Measurements from ENCODE around the gene FCN1.
"Not testable (repeated sequence)": the region's sequence is repeated elsewhere in the genome, so short reads cannot be mapped to it uniquely, and the experiment has no call there.

Gene FCN1

DNA sequence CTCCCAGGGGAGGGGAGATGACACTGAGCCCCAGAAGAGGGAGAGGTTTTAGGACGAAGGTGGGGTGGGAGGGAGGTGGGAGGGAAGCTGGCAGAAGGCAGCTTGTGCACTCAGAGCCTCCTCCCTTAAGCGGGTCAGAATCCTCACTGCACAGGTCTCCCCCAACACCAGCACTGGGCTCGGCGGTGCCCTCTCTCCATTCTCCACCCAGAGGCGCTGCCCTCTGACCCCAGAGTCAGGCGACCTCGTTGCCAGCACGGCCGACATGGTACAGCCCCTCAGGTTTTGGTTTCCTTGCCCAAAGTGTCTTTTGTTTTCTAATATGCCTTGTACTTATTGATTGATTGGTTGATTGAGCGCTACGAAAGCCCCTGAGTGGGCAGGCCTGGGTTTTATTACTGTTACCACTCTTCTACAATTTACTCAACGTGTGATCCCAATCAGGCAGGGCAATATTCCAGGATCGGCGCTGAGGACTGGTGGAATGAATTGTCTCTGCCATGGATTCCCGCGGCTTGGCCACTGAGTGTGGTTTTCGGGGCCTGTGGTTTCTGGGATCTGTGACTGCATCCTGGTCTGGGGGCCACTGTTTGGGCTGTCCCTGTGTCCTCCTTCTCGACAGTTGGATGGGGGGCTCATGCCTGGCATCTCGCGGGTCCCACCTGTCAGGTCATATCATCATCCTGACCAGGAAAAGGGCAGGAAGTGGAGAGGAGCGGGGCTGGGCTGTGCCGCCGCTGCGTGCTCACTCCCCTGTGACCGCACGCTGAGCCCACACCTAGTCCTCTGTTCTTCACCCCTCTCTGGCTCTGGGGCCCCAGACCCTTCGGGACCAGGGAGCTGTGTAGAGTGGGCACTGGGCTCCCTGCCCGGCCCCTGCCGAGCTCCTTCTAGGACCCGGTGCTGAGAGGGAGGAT, 46.7 kb downstream of the FCN1 start:
- no peak for DNase-seq

DNA sequence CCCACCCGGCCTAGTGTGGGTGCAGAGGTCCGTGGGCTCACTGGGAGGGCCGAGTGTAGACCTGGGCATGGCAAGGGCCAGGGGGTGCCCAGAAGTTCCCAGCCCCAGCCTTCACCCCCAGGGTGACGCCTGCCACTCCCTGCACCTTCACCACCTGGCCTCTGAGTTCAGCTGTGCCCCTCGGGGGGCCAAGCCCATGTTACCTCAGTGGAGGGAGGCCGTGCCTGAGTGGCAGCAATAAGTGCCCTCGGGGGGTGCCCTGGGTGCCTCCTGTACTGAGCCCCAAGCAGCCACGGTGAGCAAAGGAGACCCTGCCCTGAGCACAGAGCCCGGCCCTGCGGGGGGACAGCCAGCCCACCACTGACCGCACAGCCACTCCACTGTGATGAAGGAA, 47.4 kb downstream of the FCN1 start:
- no peak for DNase-seq

DNA sequence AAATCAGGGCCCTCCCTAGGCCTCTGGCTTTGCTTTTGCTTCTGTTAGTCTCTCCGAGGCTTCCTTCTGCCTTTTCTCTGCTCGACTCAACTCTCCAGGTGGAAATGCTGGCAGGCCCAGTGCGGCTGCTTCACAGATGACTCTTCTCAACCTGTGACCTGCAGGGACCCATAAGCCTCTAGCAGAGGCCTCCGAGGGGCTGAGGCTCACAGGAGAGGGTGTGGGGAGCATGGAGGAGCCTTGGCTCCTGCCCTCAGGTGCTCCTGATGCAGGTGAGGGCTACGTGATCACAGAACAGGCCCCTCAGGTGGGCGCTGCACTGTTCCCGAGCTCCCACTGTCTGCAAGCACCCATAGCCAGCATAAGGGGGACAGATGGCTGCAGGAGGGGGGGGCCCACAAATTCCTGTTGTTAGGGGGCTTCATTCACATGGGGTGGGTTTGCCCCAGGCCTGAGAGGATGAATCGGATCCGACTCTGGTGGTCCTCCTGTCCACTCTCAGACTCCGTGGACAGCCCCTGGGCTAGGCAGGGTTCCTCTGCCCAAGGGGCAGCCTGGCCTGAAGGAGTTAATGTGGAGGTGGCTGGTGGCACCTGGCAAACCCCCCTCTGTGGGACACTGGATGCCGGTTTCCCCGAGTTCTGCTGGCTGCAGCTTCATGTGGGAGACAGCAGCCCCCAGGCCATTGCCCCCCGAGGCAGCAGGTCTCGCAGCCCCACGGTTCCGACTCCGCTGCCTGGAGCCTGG, 48.0 kb downstream of the FCN1 start:
- DNase-seq: no peak

DNA sequence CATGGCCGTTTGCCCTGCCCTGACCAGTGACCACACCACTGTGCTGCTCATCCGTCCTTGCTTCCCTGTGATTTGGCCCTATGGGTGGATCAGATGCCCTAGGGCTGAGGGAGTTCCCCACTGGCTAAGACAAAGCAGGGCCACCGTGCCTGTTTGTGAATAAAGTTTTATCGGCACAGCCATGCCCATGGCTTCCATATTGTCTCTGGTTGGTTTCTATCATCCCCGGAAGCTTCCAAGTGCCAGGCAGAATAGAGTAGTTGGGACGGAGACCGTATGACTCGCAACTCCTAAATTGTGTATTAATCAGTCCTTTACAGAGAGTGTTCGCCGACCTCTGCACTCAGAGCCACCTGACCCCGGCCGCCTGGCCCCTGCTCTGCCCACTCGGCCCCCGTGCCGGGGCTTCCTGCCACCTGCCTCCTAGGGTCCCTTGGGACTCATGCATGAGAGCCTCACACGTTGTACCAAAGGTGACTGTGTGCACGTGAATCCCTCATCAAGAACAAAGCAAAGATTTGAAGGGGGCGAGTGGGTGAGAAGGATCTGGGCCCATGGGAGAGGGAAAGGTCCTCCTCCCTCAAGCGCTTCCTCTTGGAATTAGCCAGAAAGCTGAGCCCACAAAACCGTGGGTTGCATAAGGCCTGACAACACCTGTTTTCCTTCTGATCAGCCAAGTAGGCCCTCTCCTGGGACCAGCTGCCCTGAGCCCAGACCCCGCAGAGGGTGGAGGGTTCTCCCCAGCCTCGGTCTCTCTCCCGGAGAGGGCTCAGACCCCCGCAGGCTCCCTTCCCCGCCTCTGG, 48.8 kb downstream of the FCN1 start:
- no peak for DNase-seq

DNA sequence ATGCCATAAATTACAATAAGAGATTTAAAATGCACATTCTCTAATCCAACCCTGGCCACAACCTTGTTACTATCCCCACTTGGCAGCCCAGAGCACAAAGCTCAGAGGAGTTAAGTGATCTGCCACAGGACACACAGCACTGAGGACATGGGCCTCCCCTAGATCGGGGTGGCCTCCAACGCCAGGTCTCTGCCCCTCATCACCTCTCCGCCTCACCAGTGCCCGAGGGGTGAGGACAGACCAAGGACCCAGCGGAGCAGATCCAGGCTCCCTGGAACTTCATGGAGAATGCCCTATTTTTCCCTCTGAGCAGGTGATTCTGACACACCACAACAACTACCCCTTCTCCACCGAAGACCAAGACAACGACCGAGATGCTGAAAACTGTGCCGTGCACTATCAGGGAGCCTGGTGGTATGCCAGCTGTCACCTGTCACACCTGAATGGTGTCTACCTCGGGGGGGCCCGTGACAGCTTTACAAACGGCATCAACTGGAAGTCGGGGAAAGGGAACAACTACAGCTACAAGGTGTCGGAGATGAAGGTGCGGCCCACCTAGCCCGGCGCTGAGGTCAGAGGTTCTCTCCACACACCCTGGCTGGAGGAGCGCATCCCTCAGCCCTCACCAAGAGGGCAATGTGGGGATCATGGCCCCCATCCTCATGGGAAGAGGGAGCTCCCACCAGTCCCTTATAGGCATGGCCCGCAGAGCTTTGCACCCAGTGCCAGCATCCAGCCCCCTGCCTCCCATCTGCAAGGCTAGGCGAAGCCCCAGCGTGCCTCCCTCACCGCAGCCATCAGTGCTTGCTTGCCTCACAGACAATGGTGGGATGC, 49.6 kb downstream of the FCN1 start:
- no peak for DNase-seq

DNA sequence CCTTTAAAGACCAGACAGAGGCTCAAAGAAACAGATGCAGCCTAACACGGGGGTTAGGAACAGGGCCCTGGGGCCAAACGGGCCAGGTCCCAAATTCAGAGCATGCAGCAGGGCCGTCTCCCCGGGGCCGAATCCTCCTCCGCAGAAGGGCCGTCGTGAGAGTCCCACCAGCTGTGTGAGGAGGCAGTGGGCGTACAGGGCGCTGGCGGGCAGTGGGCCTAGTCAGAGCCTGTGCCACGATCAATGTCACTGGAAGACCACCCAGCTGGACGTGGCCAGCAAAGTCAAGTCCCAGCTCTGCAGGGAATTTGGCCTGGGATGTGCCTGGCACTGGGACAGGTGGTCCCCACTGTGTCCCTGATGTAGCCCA, 52.9 kb downstream of the FCN1 start:
- DNase-seq: no peak

DNA sequence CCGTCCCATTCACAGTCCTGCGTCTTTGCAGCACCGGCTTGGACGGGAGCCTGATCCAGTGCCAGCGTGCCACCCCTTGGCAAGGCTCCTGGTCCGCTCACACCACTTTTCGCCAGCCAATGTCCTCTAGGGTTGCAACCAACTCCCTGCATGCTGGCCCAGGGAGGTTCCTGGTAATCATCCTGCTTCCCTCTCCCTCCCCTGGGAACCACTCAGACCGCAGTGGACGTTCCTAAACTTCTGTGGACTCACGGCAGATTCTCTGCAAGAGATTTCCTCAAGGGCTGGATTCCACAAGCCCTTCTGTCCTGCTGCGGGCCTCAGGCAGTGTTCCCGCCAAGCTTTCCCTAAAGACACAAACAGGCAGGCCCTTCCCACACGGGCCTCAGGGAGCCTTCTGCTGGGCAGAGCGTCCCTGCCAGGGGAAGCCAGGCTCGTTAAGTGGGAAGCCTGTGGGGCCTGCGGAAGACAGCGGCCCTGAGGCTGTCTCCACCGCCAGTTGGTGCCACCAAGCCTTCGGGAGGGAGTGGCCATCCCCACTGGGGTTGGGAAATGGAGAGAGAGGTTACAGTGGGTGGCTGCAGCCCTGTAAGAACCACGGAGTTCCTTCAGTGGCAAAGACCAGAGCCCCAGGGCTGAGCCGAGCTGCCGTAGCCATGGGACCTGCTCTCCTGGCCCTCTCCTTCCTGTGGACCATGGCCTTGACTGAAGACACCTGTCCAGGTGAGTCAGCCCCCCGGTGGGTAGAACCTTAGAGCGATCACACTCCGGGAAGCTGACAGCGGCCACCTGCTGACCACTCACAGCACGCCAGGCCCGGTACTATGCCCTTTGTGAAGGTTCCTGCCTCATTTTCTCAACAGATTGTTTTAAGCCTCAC, 53.5 kb downstream of the FCN1 start:
- no peak for DNase-seq

DNA sequence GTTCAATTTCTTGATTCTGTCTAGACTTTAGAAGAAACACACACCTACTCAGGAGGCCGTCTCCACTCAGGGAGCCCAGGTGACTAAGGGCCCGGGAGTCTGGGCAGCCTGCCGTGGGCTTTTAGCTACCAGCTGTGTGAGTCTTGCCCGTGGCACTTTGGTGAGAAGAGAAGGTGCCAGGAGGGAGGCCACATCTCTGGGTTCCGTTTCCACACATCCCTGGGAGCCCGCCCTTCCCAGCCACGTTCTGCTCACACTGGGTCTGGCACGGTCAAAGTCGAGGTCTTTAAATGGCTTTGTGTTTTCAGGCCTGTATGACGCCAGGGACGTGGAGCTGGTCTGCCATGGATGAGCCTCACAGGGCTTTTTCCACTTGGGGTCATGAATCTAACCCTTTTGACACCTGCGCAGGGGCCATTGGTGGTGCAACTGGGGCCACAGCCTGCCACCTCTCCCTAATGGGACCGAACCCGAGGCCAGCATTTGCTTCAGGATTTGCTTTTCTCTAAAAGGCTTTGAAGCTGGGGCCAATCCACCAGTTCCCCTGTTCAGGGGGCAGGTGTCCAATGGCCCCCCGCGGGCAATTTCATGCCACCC, 54.3 kb downstream of the FCN1 start:
- no peak for DNase-seq

DNA sequence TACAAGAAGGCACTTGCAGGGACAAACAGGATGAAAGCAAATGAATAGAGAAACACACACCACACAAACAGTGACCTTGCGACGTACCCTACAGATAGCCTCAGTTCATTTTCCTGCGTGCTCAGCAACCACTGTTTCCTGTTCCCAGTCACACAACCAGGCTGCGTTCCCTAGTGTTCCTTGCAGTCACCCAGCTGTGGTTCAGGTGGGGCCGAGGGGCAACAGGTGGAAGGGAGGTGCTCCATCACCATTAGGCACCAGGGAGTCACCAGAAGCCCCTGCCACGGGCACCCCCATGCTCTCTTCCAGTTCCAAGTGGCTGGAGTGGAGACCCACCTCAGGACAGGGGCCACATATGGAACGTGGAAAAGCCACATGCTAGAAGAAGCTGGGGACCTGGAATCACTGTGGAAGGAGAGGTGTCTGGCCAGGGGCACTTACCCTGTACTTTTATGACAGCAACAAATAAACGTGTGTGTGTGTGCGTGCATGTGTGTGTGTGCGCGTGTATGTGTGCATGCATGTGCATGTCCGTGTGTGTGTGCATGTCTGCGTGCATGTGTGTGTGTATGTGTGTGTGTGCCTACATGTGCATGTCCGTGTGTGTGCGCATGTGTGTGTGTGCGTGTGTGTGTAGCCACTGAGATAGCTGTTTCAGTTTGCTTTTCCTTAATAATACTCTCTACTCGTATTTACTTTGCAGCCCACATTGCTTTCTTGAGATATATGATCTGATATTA, 55.9 kb downstream of the FCN1 start:
- no peak for DNase-seq

DNA sequence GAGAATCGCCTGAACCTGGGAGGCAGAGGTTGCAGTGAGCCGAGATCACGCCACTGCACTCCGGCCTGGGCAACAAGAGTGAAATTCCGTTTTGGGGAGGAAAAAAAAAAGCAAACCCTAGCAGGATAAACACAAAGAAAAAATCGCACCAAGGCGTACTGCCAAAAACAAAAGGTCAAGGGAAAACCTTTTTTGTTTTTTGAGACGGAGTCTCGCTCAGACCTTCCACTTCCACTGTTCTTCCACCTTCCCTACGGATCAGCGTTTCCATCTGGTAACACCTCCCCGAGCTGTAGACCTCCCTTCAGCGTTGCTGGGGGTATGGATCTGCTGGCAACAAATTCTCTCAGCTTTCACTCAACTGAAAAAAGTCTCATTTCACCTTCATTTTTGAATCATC, 57.2 kb downstream of the FCN1 start:
- DNase-seq: no peak

DNA sequence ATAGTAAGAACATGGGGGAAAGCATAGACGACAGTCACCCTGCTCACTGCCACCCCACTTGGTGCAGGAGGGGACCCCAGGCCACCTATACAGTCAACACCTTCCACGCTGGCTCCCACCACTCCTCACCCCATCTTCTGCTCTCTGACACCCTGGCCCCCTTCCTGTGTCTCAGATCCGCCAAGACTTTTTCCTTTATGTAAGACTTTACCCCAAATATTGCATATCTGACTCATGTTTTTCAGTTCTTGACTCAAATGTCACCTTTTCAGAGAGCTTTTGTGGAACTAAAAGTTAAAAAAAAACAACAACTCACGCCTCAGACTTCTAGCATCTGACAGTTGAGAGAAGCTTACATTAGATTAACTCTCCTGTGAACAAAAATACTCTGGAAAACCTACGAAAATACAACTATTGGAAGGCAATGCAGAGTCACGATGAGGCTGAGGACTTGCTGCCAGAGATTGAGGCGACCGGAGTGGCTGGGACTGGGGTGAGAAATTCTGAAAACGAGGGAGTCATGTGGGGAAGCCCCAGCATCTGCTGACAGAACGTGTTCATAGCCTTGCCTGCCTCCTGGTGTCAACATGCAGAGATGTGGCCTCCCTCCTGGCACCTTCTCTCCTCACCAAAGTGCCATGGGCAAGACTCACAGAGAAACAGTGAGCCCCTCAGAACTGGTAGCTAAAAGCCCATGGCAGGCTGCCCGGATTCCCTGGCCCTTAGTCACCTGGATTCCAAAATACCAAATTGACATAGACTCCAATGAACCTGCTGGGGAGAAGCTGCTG, 59.5 kb downstream of the FCN1 start:
- no peak for DNase-seq

DNA sequence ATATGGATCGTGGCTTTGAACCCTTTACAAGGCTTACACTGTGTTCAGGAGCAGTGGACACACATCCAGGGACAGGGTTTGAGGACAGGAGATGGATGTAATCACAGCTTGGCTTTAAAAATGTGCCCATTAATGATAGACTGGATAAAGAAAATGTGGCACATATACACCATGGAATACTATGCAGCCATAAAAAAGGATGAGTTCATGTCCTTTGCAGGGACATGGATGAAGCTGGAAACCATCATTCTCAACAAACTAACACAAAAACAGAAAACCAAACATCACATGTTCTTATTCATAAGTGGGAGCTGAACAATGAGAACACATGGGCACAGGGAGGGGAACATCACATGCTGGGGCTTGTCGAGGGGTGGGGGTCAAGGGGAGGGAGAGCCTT, 60.3 kb downstream of the FCN1 start:
- DNase-seq: not testable (repeated sequence)

DNA sequence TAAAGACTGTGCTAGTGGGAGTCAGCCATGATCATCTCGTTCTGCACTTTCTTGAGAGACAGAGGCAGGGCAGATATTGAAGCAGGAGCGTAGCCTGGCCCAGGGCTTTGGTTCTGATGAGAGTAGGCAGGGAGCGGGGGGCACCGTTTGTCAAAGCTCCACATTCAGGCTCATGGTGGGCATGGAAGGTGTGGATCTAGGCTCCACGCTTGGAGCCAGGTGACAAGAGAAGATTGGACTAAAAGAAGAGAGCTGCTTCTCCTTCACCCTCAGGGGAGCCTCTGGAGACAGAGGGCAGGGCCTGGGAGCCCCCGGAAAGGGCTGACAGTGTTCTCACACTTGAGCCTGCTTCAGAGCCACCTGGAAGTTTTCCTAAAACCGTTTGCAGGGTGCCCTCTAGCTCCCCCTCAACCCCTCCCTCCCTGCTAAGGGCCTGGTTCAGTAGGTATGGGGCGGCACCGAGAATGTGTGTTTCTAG, 61.8 kb downstream of the FCN1 start:
- DNase-seq: no peak

Data from activated CD4-positive, alpha-beta T cell treated with anti-CD3 and anti-CD28 coated beads for 4 hours (primary cell).